Loucy (cell line): ENCODE data around the gene FGFR1OP2.

Experiments
- H2AFZ ChIP-seq: fragments of 200-600 bp; sonication (generic); 2 replicates; pipeline ENCODE4 v1.6.0; 2016; ENCODE audit warnings: antibody characterized with exemption, mild to moderate bottlenecking, low read length, moderate library complexity
- H3F3A ChIP-seq: fragments of 200-600 bp; 2 replicates; pipeline ENCODE4 v1.6.0; 2016; ENCODE audit warnings: antibody characterized with exemption, low read depth, mild to moderate bottlenecking
- H3K27me3 ChIP-seq: fragments of 200-600 bp; sonication (generic); 2 replicates; pipeline ENCODE4 v1.6.1; 2014; ENCODE audit warnings: low read length, mild to moderate bottlenecking; ENCODE audit not compliant: insufficient read depth, poor library complexity, severe bottlenecking
- H3K36me3 ChIP-seq: fragments of 200-600 bp; sonication (generic); 2 replicates; pipeline ENCODE4 v1.6.1; 2016; ENCODE audit warnings: low read length; ENCODE audit not compliant: insufficient read depth
- H3K4me1 ChIP-seq: fragments of 200-600 bp; sonication (generic); 2 replicates; pipeline ENCODE4 v1.5.1; 2014; ENCODE audit warnings: low read length, mild to moderate bottlenecking; ENCODE audit not compliant: insufficient read depth, poor library complexity, severe bottlenecking
- H3K4me2 ChIP-seq: fragments of 200-600 bp; sonication (generic); 2 replicates; pipeline ENCODE4 v1.6.0; 2014; ENCODE audit warnings: antibody characterized with exemption, low read length, low read depth, mild to moderate bottlenecking; ENCODE audit not compliant: poor library complexity, severe bottlenecking
- H3K4me3 ChIP-seq: fragments of 200-600 bp; sonication (generic); 2 replicates; pipeline ENCODE4 v1.5.1; 2014; ENCODE audit warnings: low read length, mild to moderate bottlenecking, mixed read lengths; ENCODE audit not compliant: poor library complexity, severe bottlenecking
- H3K79me2 ChIP-seq: fragments of 200-600 bp; sonication (generic); 2 replicates; pipeline ENCODE4 v1.6.1; 2014; ENCODE audit warnings: low read length; ENCODE audit not compliant: insufficient read depth
- H3K9ac ChIP-seq: fragments of 200-600 bp; sonication (generic); 2 replicates; pipeline ENCODE4 v1.6.0; 2014; ENCODE audit warnings: mild to moderate bottlenecking, low read depth, low read length, moderate library complexity; ENCODE audit not compliant: poor library complexity, severe bottlenecking
- H3K9me2 ChIP-seq: fragments of 200-600 bp; sonication (generic); replicated peaks from 2 replicates; pipeline ENCODE4 v1.6.1; 2016; ENCODE audit warnings: low read depth, low read length, mixed read lengths
- H3K9me3 ChIP-seq: fragments of 200-600 bp; sonication (generic); 2 replicates; pipeline ENCODE4 v1.6.1; 2014; ENCODE audit warnings: mild to moderate bottlenecking, antibody characterized with exemption, low read length, low read depth; ENCODE audit not compliant: insufficient read depth
- H4K20me1 ChIP-seq: fragments of 200-600 bp; sonication (generic); 2 replicates; pipeline ENCODE4 v1.6.0; 2014; ENCODE audit warnings: antibody characterized with exemption, low read length, mild to moderate bottlenecking; ENCODE audit not compliant: insufficient read depth, poor library complexity, severe bottlenecking
- EZH2phosphoT487 ChIP-seq: fragments of 200-600 bp; IDR thresholded peaks from 2 replicates; pipeline ENCODE4 v1.6.1; 2018; ENCODE audit warnings: antibody characterized with exemption, mild to moderate bottlenecking, moderate library complexity, borderline replicate concordance
- TF ChIP-seq, protein P1 (sequence below): fragments of 200-600 bp; sonication (generic); conservative IDR thresholded peaks from 2 replicates; pipeline ENCODE4 v1.5.1; 2014; ENCODE audit warnings: mild to moderate bottlenecking, antibody characterized with exemption, low read length

FGFR1OP2 gene

DNA sequence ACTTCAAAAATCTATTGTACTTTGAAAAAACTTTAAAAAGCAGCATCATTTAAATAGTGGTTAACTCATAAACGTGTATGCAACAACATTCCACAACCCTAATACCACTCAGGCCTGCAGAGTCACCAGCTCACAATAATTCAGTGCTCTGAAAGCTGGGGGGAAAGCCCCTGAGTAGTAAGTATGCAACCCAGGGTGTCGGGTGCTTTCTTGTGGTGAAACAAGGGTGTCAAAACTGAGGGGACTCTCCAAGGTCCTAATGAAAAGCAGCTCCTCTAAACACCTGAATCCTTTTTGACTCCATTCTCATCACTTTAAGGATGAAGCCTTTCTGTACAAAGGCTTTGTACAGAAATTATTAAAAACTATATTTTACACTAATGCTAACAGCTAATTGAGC lies 33.7 kb downstream of the FGFR1OP2 start:
- H3K27me3 ChIP-seq: no peaks in the 10 kb centered on the region
- peaks cover 78% of the 10 kb centered on the region; the same call in 1 of the 2 replicates for H3K36me3 ChIP-seq
- H3K4me2 ChIP-seq: no peak overlapping the region
- H3K79me2 ChIP-seq: no peaks in the 10 kb centered on the region
- H3K4me3 ChIP-seq: no peak overlapping the region
- no peaks in the 10 kb centered on the region for H3K9me3 ChIP-seq
- peaks cover 2% of the 10 kb centered on the region for H4K20me1 ChIP-seq
- no peak for TF ChIP-seq EZH2phosphoT487
- TF ChIP-seq, protein P1, sequence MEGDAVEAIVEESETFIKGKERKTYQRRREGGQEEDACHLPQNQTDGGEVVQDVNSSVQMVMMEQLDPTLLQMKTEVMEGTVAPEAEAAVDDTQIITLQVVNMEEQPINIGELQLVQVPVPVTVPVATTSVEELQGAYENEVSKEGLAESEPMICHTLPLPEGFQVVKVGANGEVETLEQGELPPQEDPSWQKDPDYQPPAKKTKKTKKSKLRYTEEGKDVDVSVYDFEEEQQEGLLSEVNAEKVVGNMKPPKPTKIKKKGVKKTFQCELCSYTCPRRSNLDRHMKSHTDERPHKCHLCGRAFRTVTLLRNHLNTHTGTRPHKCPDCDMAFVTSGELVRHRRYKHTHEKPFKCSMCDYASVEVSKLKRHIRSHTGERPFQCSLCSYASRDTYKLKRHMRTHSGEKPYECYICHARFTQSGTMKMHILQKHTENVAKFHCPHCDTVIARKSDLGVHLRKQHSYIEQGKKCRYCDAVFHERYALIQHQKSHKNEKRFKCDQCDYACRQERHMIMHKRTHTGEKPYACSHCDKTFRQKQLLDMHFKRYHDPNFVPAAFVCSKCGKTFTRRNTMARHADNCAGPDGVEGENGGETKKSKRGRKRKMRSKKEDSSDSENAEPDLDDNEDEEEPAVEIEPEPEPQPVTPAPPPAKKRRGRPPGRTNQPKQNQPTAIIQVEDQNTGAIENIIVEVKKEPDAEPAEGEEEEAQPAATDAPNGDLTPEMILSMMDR: no peak
- H3K9me2 ChIP-seq: no peaks in the 10 kb centered on the region
- H2AFZ ChIP-seq: no peak overlapping the region
- H3F3A ChIP-seq: no peaks in the 10 kb centered on the region
- no peak overlapping the region for H3K9ac ChIP-seq
- no peaks in the 10 kb centered on the region for H3K4me1 ChIP-seq

DNA sequence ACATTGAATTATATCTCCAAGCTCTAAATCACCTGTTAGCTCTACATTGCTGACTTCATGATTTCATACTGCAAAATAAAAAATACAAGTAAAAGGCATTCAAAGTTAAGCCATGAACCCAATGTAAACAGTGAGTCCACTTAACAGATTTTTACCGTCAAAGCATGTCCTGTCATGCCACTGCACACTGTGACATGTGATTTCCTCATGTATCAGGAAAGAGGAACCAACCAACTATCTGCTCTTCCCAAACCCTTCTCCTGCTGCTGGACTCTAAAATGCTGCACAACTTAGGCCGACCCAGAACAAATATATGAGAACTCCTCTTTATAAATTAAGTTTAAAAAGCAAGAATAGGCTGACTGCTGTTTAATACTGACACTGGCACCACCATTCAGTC lies 38.4 kb downstream of the FGFR1OP2 start:
- Histone ChIP-seq H3K9me3 (no peaks in the 10 kb centered on the region), H3K36me3 (peaks cover 96% of the 10 kb centered on the region; the same call in 1 of the 2 replicates), H3F3A (no peaks in the 10 kb centered on the region), H3K27me3 (no peaks in the 10 kb centered on the region), H3K9me2 (no peaks in the 10 kb centered on the region), H3K4me1 (no peaks in the 10 kb centered on the region), H3K79me2 (0 out of 2 replicates have a peak, but pooled peaks cover 4% of the 10 kb centered on the region), H2AFZ (no peak overlapping the region), H3K4me2 (no peak overlapping the region), H4K20me1 (peaks cover 2% of the 10 kb centered on the region), H3K9ac (no peak overlapping the region), H3K4me3 (no peak overlapping the region)
- TF ChIP-seq, protein P1: no peak
- TF ChIP-seq EZH2phosphoT487: no peak

DNA sequence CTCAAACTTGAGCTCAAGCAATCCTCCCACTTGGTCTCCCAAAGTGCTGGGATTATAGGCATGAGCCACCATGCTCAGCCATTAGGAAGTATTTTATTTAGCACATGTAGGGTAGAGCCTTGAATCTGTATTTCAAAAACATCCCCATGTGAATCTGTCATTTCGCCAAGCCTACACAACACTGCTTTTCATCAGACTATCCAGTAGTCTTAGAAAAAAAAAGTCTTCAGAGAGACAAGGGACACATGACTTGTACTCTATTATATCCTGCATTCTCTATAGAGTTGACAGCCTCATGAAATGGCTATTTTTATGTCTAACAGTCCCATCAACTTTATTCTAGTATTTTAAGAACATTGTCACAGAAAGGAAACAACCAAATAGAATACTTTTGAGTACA lies 40.5 kb downstream of the FGFR1OP2 start:
- Histone ChIP-seq H3K9me3 (no peaks in the 10 kb centered on the region), H4K20me1 (peaks cover 2% of the 10 kb centered on the region), H3K4me3 (no peak overlapping the region), H3K9me2 (no peaks in the 10 kb centered on the region), H3K79me2 (peaks cover 12% of the 10 kb centered on the region; the same call in 1 of the 2 replicates), H3K27me3 (no peaks in the 10 kb centered on the region), H3K4me1 (no peaks in the 10 kb centered on the region), H3K9ac (no peak overlapping the region), H3F3A (no peaks in the 10 kb centered on the region), H3K36me3 (peaks cover 92% of the 10 kb centered on the region; the same call in 1 of the 2 replicates), H3K4me2 (no peak overlapping the region), H2AFZ (no peak overlapping the region)
- no peak for TF ChIP-seq EZH2phosphoT487
- TF ChIP-seq, protein P1: no peak
